Neural progenitor cell (in vitro differentiated cells): ENCODE results near the gene DSCAML1.

Source experiments
- EZH2 ChIP-seq: fragments of 200-600 bp; sonication (generic); IDR thresholded peaks from 2 replicates; pipeline ENCODE4 v1.6.1; 2017; ENCODE audit warnings: antibody characterized with exemption, mild to moderate bottlenecking, moderate library complexity
- EZH2phosphoT487 ChIP-seq: fragments of 200-600 bp; sonication (generic); IDR thresholded peaks from 2 replicates; pipeline ENCODE4 v1.6.1; 2017; ENCODE audit warnings: antibody characterized with exemption
- TF ChIP-seq, protein P1 (sequence below): fragments of 200-600 bp; sonication (generic); IDR thresholded peaks from 2 replicates; pipeline ENCODE4 v1.5.1; 2017; ENCODE audit warnings: antibody characterized with exemption, mild to moderate bottlenecking

DNA sequence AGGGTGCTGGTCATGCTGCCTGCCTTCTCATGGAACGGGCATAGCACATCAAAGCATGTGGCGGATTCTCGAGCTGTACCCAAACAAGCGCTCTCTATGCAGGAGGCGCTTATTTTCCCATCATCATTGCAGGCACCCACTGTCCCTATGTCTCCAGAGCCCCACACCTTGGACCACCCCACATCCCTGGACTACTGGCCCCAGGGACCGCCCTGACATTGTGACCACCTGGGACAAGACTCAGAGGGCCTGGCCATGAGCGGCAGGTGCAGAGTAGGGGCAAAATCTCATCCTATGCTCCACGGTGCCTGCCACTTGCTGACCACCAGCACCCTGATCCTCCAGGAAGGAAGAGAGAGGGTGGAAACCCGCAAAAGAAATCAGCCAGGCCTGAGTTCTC lies 170.4 kb downstream of the DSCAML1 start:
- TF ChIP-seq, protein P1, sequence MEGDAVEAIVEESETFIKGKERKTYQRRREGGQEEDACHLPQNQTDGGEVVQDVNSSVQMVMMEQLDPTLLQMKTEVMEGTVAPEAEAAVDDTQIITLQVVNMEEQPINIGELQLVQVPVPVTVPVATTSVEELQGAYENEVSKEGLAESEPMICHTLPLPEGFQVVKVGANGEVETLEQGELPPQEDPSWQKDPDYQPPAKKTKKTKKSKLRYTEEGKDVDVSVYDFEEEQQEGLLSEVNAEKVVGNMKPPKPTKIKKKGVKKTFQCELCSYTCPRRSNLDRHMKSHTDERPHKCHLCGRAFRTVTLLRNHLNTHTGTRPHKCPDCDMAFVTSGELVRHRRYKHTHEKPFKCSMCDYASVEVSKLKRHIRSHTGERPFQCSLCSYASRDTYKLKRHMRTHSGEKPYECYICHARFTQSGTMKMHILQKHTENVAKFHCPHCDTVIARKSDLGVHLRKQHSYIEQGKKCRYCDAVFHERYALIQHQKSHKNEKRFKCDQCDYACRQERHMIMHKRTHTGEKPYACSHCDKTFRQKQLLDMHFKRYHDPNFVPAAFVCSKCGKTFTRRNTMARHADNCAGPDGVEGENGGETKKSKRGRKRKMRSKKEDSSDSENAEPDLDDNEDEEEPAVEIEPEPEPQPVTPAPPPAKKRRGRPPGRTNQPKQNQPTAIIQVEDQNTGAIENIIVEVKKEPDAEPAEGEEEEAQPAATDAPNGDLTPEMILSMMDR: no peak
- TF ChIP-seq EZH2 (no peak), EZH2phosphoT487 (no peak)
